HepG2 (cell line): ENCODE results near the gene CCDC197. TPM values are rescaled to one million over a fixed set of nuclear protein-coding genes. Genes with fewer than 3 reads are reported as not detected.

Experiments
- ATAC-seq: fragments of 200-7000 bp; cut with Tn5 transposase; 3 replicates; pipeline ENCODE4 v1.9.1; 2020; ENCODE audit warnings: mild to moderate bottlenecking, moderate library complexity
- BruUV-seq: library from RNA; stranded (reverse); fragments of 400-500 nt; replicated peaks from 2 replicates; lab custom pipeline; 2021; lab: Mats Ljungman, UMichigan
- CTCF ChIA-PET: fragments of 300-600 bp; formaldehyde crosslinking; extraction: SDS; loops from one replicate; lab custom pipeline; 2021; ENCODE audit warnings: low total read pairs, inconsistent platforms, low intra/inter-chr PET ratio; lab: Yijun Ruan, JAX
- POLR2A ChIA-PET: fragments of 350-600 bp; sonication (Branson Sonifier 250); formaldehyde crosslinking; loops from one replicate; lab custom pipeline; 2020; ENCODE audit warnings: antibody characterized with exemption, inconsistent platforms; lab: Yijun Ruan, JAX
- DNase-seq: peaks from one replicate; pipeline ENCODE4 v3.0.0-alpha.2; 2015; ENCODE audit warnings: low spot score
- FAIRE-seq: peaks from 3 replicates; lab custom pipeline; 2011; peaks lifted over from hg19 to GRCh38; lab: Jason Lieb, UNC
- H2AFZ ChIP-seq: one replicate; pipeline ENCODE4 v1.6.1; 2011; ENCODE audit warnings: low read length, inconsistent platforms
- H3K27ac ChIP-seq: fragments of 300-600 bp; 3 replicates; pipeline ENCODE4 v1.8.0; 2011; ENCODE audit warnings: mixed run types, mild to moderate bottlenecking, mixed read lengths, low read length, inconsistent platforms; ENCODE audit not compliant: insufficient read depth; ENCODE audit errors: extremely low read length
- H3K27me3 ChIP-seq, 2 experiments: fragments of 200-600 bp in 1 of 2; 2 replicates in 1 of 2; 3 replicates in 1 of 2; pipeline versions ENCODE4 v1.6.0 to v1.8.0; 2011; ENCODE audit warnings: low read length in 2 of 2, mild to moderate bottlenecking in 2 of 2, moderate library complexity in 2 of 2, inconsistent platforms in 1 of 2; ENCODE audit not compliant: insufficient read depth in 2 of 2, control insufficient read depth in 1 of 2
- H3K36me3 ChIP-seq, 2 experiments: fragments of 200-600 bp in 1 of 2; replicated peaks in 1 of 2; 2 replicates in 1 of 2; 3 replicates in 1 of 2; pipeline versions ENCODE4 v1.5.1 to v1.8.0; 2011; ENCODE audit warnings: low read length in 2 of 2, inconsistent platforms in 1 of 2; ENCODE audit not compliant: insufficient read depth in 2 of 2, control insufficient read depth in 1 of 2
- H3K4me1 ChIP-seq: 2 replicates; pipeline ENCODE4 v1.5.1; 2012; ENCODE audit warnings: low read length, inconsistent platforms; ENCODE audit not compliant: insufficient read depth
- H3K4me2 ChIP-seq: 2 replicates; pipeline ENCODE4 v1.6.0; 2011; ENCODE audit warnings: low read depth, low read length, inconsistent platforms
- H3K4me3 ChIP-seq, 3 experiments: fragments of 200-600 bp in 1 of 3; sonication (generic), shearing (Covaris generic) in 1 of 3; replicated peaks in 1 of 3; 2 replicates each; pipeline ENCODE4 v1.5.1; 2011 to 2016; ENCODE audit warnings: low read length in 3 of 3, inconsistent platforms in 2 of 3, low read depth in 2 of 3, mild to moderate bottlenecking in 2 of 3, control low read depth in 1 of 3, mixed read lengths in 1 of 3; ENCODE audit not compliant: insufficient read depth in 1 of 3
- H3K79me2 ChIP-seq: one replicate; pipeline ENCODE4 v1.6.1; 2011; ENCODE audit warnings: low read length, inconsistent platforms; ENCODE audit not compliant: insufficient read depth
- H3K9ac ChIP-seq: 2 replicates; pipeline ENCODE4 v1.6.0; 2011; ENCODE audit warnings: mild to moderate bottlenecking, low read depth, low read length, inconsistent platforms; ENCODE audit not compliant: insufficient read depth
- H3K9me3 ChIP-seq: 2 replicates; pipeline ENCODE4 v1.5.1; 2012; ENCODE audit warnings: mild to moderate bottlenecking, low read length
- H4K20me1 ChIP-seq: 2 replicates; pipeline ENCODE4 v1.6.0; 2011; ENCODE audit warnings: inconsistent platforms, mild to moderate bottlenecking, low read length, moderate library complexity; ENCODE audit not compliant: insufficient read depth
- ATRX ChIP-seq: sonication (generic); formaldehyde crosslinking; IDR thresholded peaks from 2 replicates; pipeline ENCODE4 v1.4.0; 2020; ENCODE audit warnings: missing genetic modification reagents, borderline replicate concordance
- ETV5 ChIP-seq: IDR thresholded peaks from 2 replicates; pipeline ENCODE4 v1.6.1; 2018; ENCODE audit warnings: missing biosample characterization, missing genetic modification reagents, inconsistent platforms, borderline replicate concordance
- MAFG ChIP-seq: sonication (generic); formaldehyde crosslinking; IDR thresholded peaks from 2 replicates; pipeline ENCODE4 v1.5.1; 2020; ENCODE audit warnings: mild to moderate bottlenecking, missing genetic modification reagents
- PRMT3 ChIP-seq: sonication (generic); formaldehyde crosslinking; IDR thresholded peaks from 2 replicates; pipeline ENCODE4 v1.8.1; 2022; ENCODE audit warnings: low read depth, mild to moderate bottlenecking, moderate library complexity, missing genetic modification reagents, borderline replicate concordance
- SATB2 ChIP-seq: sonication (generic); formaldehyde crosslinking; IDR thresholded peaks from 2 replicates; pipeline ENCODE4 v1.5.0; 2020; ENCODE audit warnings: missing genetic modification reagents
- SRY ChIP-seq: sonication (generic); formaldehyde crosslinking; IDR thresholded peaks from 2 replicates; pipeline ENCODE4 v1.8.0; 2022; ENCODE audit warnings: mild to moderate bottlenecking, missing genetic modification reagents
- THYN1 ChIP-seq: sonication (generic); formaldehyde crosslinking; IDR thresholded peaks from 2 replicates; pipeline ENCODE4 v1.8.1; 2023; ENCODE audit warnings: low read depth, mild to moderate bottlenecking, moderate library complexity, missing genetic modification reagents, borderline replicate concordance
- ZNF253 ChIP-seq: sonication (generic); formaldehyde crosslinking; IDR thresholded peaks from 2 replicates; pipeline ENCODE4 v1.8.0; 2022; ENCODE audit warnings: mild to moderate bottlenecking, missing genetic modification reagents, borderline replicate concordance
- ZSCAN20 ChIP-seq: sonication (generic); formaldehyde crosslinking; IDR thresholded peaks from 2 replicates; pipeline ENCODE4 v1.4.0; 2020; ENCODE audit warnings: missing genetic modification reagents, mild to moderate bottlenecking, borderline replicate concordance
- ZSCAN22 ChIP-seq: sonication (generic); formaldehyde crosslinking; IDR thresholded peaks from 2 replicates; pipeline ENCODE4 v1.4.0; 2020; ENCODE audit warnings: mild to moderate bottlenecking, missing genetic modification reagents
- WGBS: methylation state at CpG from one replicate; pipeline ENCODE4 v1.1.6; 2017; ENCODE audit warnings: low lambda C conversion rate; 5-methylcytosine and 5-hydroxymethylcytosine counted together
- in situ Hi-C: cut with HindIII; loops from 2 replicates; pipeline ENCODE4 v1.10.0; 2017; ENCODE audit warnings: low pct_unique_long_range_greater_than_20kb; ENCODE audit not compliant: extremely low pct_ligation_motif_present
- intact Hi-C: fragments of 100-400 bp; cut with micrococcal nuclease; formaldehyde crosslinking; loops from one replicate; pipeline ENCODE4 v1.10.0; 2022; ENCODE audit not compliant: unreplicated experiment
- polyA plus RNA-seq, 8 experiments: library from polyadenylated mRNA; depleted of rRNA in 3 of 8; stranded (reverse) in 7 of 8; unstranded in 1 of 8; fragments of >200 nt; fragmentation: Illumina TruSeq in 4 of 8; extraction: Trizol in 4 of 8; gene quantifications; 2 replicates each; pipeline versions ENCODE4 v1.2.1 to v1.2.3, GENCODE V29; 2011 to 2016; ENCODE audit warnings: low read depth in 4 of 8, missing spikeins in 1 of 8, mixed read lengths in 1 of 8; ENCODE audit not compliant: insufficient read depth in 1 of 8
- total RNA-seq, 5 experiments: library from RNA; depleted of rRNA; stranded (reverse); fragments of >200 nt; fragmentation: Illumina TruSeq; extraction: Trizol; gene quantifications; 2 replicates each; pipeline ENCODE4 v1.2.3, GENCODE V29; 2016; ENCODE audit warnings: low read depth in 1 of 5
- TF ChIP-seq, protein P1 (sequence below): fragments of 450-650 bp; IDR thresholded peaks from 2 replicates; pipeline ENCODE4 v1.6.1; 2016

The CCDC197 gene
- total and polyA plus RNA-seq, 2 of the 13 experiments (the other 11 are each of a cell fraction or from before 2014, with no cell fraction given): 0.11 to 0.13 TPM

DNA sequence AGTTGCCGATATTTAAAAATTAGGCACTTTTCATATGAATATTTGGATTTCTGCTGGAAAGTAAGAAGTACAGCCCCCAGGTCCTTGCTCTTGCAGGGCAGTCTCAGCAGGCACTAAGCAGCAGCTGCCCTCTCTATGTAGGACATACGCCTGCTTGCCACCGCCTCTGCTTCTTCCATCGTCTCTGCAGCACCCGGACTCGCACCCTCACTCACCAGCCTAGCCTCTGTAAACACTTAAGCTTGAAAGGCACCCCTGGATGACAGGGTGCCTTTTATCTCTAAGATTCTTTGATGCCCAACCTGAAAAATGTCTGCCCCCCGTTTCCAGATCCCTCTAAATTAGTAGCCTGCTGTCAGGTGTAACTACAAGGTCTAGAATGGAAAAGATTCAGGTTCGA is 48.0 kb downstream of the CCDC197 start (continued):
- no peak for TF ChIP-seq ATRX (CRISPR knock-in tag)

DNA sequence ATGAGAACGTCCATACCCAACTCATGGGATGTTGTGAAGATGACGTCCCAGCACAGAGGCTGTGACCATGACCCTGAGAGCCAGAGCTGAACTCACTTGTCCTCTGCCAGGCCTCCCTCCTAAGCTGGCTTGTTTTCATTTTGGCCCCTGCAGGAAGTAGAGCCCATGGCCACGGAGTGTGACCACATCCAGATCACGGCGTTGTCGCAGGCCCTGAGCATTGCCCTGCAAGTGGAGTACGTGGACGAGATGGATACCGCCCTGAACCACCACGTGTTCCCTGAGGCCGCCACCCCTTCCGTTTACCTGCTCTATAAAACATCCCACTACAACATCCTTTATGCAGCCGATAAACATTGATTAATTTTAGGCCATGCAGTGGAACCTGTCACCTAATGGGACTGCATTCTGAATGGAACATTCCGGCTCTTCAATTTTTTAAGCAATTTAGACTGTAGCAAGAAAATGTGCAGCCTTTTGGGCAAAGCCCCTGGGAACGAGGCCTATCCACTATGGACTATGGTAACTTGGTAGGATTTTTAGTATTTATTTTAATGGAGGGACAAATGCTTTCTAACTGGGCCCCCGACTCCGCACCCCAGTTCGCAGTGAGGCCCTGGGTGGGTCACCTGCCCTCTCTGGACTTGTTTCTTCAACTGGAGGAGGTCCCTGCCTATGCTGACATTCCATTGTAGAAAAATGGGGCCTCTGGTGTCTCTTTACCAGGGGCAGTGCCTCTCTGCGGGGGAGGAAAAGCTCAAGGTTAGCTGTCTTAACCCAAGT is 48.7 kb downstream of the CCDC197 start:
- TF ChIP-seq ZSCAN22: no peak
- TF ChIP-seq ZSCAN20 (CRISPR knock-in tag): no peak
- no peak for TF ChIP-seq ZNF253 (CRISPR knock-in tag)
- no peak for TF ChIP-seq SATB2 (CRISPR knock-in tag)
- TF ChIP-seq MAFG (CRISPR knock-in tag): no peak
- no peak for TF ChIP-seq SRY (CRISPR knock-in tag)
- TF ChIP-seq THYN1 (CRISPR knock-in tag): no peak
- TF ChIP-seq, protein P1, sequence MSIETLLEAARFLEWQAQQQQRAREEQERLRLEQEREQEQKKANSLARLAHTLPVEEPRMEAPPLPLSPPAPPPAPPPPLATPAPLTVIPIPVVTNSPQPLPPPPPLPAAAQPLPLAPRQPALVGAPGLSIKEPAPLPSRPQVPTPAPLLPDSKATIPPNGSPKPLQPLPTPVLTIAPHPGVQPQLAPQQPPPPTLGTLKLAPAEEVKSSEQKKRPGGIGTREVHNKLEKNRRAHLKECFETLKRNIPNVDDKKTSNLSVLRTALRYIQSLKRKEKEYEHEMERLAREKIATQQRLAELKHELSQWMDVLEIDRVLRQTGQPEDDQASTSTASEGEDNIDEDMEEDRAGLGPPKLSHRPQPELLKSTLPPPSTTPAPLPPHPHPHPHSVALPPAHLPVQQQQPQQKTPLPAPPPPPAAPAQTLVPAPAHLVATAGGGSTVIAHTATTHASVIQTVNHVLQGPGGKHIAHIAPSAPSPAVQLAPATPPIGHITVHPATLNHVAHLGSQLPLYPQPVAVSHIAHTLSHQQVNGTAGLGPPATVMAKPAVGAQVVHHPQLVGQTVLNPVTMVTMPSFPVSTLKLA: no peak
- no peak for TF ChIP-seq PRMT3
- no peak for TF ChIP-seq ETV5
- TF ChIP-seq, all 625 proteins: peak for 0
- no peak overlapping the region for H2AFZ ChIP-seq
- ChIA-PET POLR2A (interaction anchor here (1.2 kb wide), 1 partner anchor 18 kb away, joined by 4 read pairs; no protein-coding TSS in a partner anchor), CTCF (no interaction called here)
- no TSS peak for BruUV-seq
- in situ Hi-C loops (no loop called here), intact Hi-C loops (no loop called here)
- 91% methylated on average over 18 of the region's 19 CpGs for WGBS
- FAIRE-seq (no peak), ATAC-seq (no peak), DNase-seq (no peak)
- H3K27ac ChIP-seq: no peak overlapping the region
- H3K4me1 ChIP-seq: peaks cover 39% of the 10 kb centered on the region
- H3K4me3 ChIP-seq: no peak overlapping the region
- no peaks in the 10 kb centered on the region for H4K20me1 ChIP-seq
- H3K27me3 ChIP-seq: no peaks in the 10 kb centered on the region
- no peak overlapping the region for H3K9ac ChIP-seq
- H3K36me3 ChIP-seq: peaks cover 20 to 45% of the 10 kb centered on the region in 2 experiments
- no peak overlapping the region for H3K4me2 ChIP-seq
- H3K9me3 ChIP-seq: no peaks in the 10 kb centered on the region
- H3K79me2 ChIP-seq: no peaks in the 10 kb centered on the region
